OCI-LY3 (cell line): ENCODE measurements around the gene TMX1.
"Not testable (repeated sequence)": the region's sequence is repeated elsewhere in the genome, so short reads cannot be mapped to it uniquely, and the experiment has no call there.

Experiments
- H2AFZ ChIP-seq: fragments of 200-600, 300-600 bp; shearing (Covaris generic); 2 replicates; pipeline ENCODE4 v1.6.0; 2014; ENCODE audit warnings: antibody characterized with exemption, low read depth, low read length
- H3K27ac ChIP-seq: fragments of 200-600, 300-600 bp; sonication (generic); 2 replicates; pipeline ENCODE4 v1.5.1; 2014; ENCODE audit warnings: mild to moderate bottlenecking, low read length, moderate library complexity, mixed read lengths
- H3K27me3 ChIP-seq: fragments of 200-600, 300-600 bp; sonication (generic); 2 replicates; pipeline ENCODE4 v1.6.1; 2014; ENCODE audit warnings: low read depth, low read length, mixed read lengths
- H3K36me3 ChIP-seq: fragments of 200-600, 300-600 bp; sonication (generic); replicated peaks from 2 replicates; pipeline ENCODE3; 2014; ENCODE audit warnings: low read depth, low read length, mixed read lengths
- H3K4me1 ChIP-seq: fragments of 300-600, 200-600 bp; sonication (generic); 2 replicates; pipeline ENCODE4 v1.6.1; 2014; ENCODE audit warnings: low read length, mixed read lengths
- H3K4me2 ChIP-seq: fragments of 200-600, 300-600 bp; sonication (generic); 2 replicates; pipeline ENCODE4 v1.6.1; 2014; ENCODE audit warnings: low read length, mixed read lengths
- H3K4me3 ChIP-seq: fragments of 300-600, 200-600 bp; sonication (generic); 2 replicates; pipeline ENCODE4 v1.5.1; 2014; ENCODE audit warnings: antibody characterized with exemption, mild to moderate bottlenecking, low read length, moderate library complexity
- H3K79me2 ChIP-seq: fragments of 300-600, 200-600 bp; shearing (Covaris generic); 2 replicates; pipeline ENCODE4 v1.6.1; 2014; ENCODE audit warnings: mild to moderate bottlenecking, low read length, mixed read lengths
- H3K9ac ChIP-seq: fragments of 300-600, 200-600 bp; shearing (Covaris generic); 2 replicates; pipeline ENCODE4 v1.6.0; 2014; ENCODE audit warnings: mild to moderate bottlenecking, low read length, moderate library complexity
- H3K9me3 ChIP-seq: fragments of 200-600, 300-600 bp; shearing (Covaris generic); 2 replicates; pipeline ENCODE4 v1.6.1; 2014; ENCODE audit warnings: low read length, mixed read lengths; ENCODE audit not compliant: insufficient read depth
- H4K20me1 ChIP-seq: fragments of 200-600, 300-600 bp; sonication (generic); 2 replicates; pipeline ENCODE4 v1.6.1; 2016; ENCODE audit warnings: low read length, mixed read lengths; ENCODE audit not compliant: insufficient read depth
- EZH2phosphoT487 ChIP-seq: fragments of 200-600 bp; shearing (Covaris generic); IDR thresholded peaks from 2 replicates; pipeline ENCODE4 v1.6.1; 2018; ENCODE audit warnings: antibody characterized with exemption, mixed run types, low read depth
- TF ChIP-seq, protein P1 (sequence below): fragments of 200-600, 300-600 bp; sonication (generic); IDR thresholded peaks from 2 replicates; pipeline ENCODE4 v1.5.1; 2014; ENCODE audit warnings: antibody characterized with exemption, low read length, low read depth

TMX1 gene

GRCh38 chr14:51216602-51217001, 23.4 kb upstream of the TMX1 start:
- Histone ChIP-seq H3K9ac (no peak overlapping the region), H3K4me3 (no peak overlapping the region), H3K4me2 (no peak overlapping the region), H3K79me2 (no peaks in the 10 kb centered on the region), H3K9me3 (no peaks in the 10 kb centered on the region), H3K27ac (no peak overlapping the region), H4K20me1 (no peaks in the 10 kb centered on the region), H3K36me3 (no peaks in the 10 kb centered on the region), H3K4me1 (no peaks in the 10 kb centered on the region), H3K27me3 (no peaks in the 10 kb centered on the region), H2AFZ (no peak overlapping the region)
- TF ChIP-seq, protein P1, sequence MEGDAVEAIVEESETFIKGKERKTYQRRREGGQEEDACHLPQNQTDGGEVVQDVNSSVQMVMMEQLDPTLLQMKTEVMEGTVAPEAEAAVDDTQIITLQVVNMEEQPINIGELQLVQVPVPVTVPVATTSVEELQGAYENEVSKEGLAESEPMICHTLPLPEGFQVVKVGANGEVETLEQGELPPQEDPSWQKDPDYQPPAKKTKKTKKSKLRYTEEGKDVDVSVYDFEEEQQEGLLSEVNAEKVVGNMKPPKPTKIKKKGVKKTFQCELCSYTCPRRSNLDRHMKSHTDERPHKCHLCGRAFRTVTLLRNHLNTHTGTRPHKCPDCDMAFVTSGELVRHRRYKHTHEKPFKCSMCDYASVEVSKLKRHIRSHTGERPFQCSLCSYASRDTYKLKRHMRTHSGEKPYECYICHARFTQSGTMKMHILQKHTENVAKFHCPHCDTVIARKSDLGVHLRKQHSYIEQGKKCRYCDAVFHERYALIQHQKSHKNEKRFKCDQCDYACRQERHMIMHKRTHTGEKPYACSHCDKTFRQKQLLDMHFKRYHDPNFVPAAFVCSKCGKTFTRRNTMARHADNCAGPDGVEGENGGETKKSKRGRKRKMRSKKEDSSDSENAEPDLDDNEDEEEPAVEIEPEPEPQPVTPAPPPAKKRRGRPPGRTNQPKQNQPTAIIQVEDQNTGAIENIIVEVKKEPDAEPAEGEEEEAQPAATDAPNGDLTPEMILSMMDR = 0 out of 2 replicates have a peak, but pooled peaks have one; percentile 11
- TF ChIP-seq EZH2phosphoT487 = no peak

DNA sequence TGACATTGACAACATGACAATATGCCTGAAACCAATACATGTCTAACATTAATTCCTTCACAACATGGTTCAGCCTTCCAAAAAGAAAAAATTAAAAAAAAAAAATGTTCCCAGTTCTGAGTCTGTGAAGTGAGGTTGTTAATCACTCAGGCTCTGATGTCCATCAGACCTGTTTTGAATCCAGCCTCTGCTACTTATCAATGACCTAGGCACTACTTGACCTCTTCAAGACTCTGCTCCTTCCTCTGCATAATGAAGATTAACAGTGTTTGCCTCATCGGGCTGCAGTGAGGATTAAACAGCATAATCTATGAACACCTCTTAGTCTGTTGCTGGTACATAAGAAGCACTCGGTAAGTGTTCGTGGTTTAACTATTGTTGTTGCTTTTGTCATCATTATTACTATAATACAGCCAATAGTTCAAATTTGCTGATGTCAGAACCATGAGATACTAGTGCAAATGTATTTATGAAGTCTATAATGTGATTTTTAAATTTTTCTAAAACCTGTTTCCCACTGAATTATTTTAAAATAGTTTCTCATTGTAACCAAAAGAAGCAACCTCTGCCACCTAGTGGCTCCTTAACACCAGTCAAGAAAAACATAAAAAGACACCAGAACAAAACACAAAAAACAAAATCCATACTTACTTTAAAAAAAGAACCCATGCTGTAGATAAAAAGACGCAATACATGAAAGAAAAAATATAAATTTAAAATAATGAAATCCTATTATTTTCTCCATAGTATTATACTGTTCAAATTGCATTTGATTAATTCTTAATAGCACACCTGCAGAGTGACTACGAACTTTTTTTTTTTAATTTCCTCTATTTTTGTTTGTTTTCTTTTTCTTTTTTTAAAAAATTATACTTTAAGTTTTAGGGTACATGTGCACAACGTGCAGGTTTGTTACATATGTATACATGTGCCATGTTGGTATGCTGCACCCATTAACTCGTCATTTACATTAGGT, 20.3 kb upstream of the TMX1 start:
- Histone ChIP-seq H3K4me2 (no peak overlapping the region), H3K4me1 (no peaks in the 10 kb centered on the region), H3K36me3 (no peaks in the 10 kb centered on the region), H3K4me3 (no peak overlapping the region), H4K20me1 (no peaks in the 10 kb centered on the region), H3K9ac (no peak overlapping the region), H3K79me2 (no peaks in the 10 kb centered on the region), H3K27ac (no peak overlapping the region), H3K27me3 (no peaks in the 10 kb centered on the region), H2AFZ (no peak overlapping the region), H3K9me3 (no peaks in the 10 kb centered on the region)
- TF ChIP-seq, protein P1 = peak; percentile 83
- no peak for TF ChIP-seq EZH2phosphoT487

- H3K9ac ChIP-seq, H3K36me3 ChIP-seq, H3K4me1 ChIP-seq, H2AFZ ChIP-seq, H3K27ac ChIP-seq, H3K79me2 ChIP-seq, H3K4me2 ChIP-seq, H3K4me3 ChIP-seq, H4K20me1 ChIP-seq, H3K27me3 ChIP-seq, H3K9me3 ChIP-seq: not testable (repeated sequence)
Observed at GRCh38 chr14:51223463-51223862, 16.6 kb upstream of the TMX1 start.

- Histone ChIP-seq H2AFZ (no peak overlapping the region), H3K9me3 (no peaks in the 10 kb centered on the region), H3K27ac (no peak overlapping the region), H3K4me1 (no peaks in the 10 kb centered on the region), H4K20me1 (no peaks in the 10 kb centered on the region), H3K79me2 (no peaks in the 10 kb centered on the region), H3K4me2 (no peak overlapping the region), H3K36me3 (no peaks in the 10 kb centered on the region), H3K27me3 (no peaks in the 10 kb centered on the region), H3K9ac (no peak overlapping the region), H3K4me3 (no peak overlapping the region)
- TF ChIP-seq, protein P1 = no peak
- TF ChIP-seq EZH2phosphoT487 = no peak
Observed at GRCh38 chr14:51224551-51224950, 15.5 kb upstream of the TMX1 start.
